Stimulated activated CD8-positive, alpha-beta memory T cell treated with anti-CD3 and anti-CD28 coated beads, Interleukin-7, amount 100 ng/mL, for 24 hours (primary cell): ENCODE results near the gene GON7.

ENCODE experiments used
- DNase-seq: peaks from one replicate; pipeline ENCODE4 v3.0.0-alpha.2; 2020; ENCODE audit warnings: low read depth

GON7 gene

GRCh38 chr14:93156693-93157369 is 50.0 kb downstream of the GON7 start:
- no peak for DNase-seq

GRCh38 chr14:93155667-93156066 is 51.2 kb downstream of the GON7 start:
- DNase-seq = no peak

GRCh38 chr14:93153121-93153520 is 53.7 kb downstream of the GON7 start:
- DNase-seq = no peak
